Neural cell (in vitro differentiated cells): ENCODE results near the gene CLDN7. TPM values are rescaled to one million over a fixed set of nuclear protein-coding genes. Genes with fewer than 3 reads are reported as not detected.

ENCODE experiments used
- H2AFZ ChIP-seq: fragments of 200-600, 300-800 bp; sonication (generic), shearing (Covaris generic); 2 replicates; pipeline ENCODE4 v1.6.0; 2014; ENCODE audit warnings: low read depth, mild to moderate bottlenecking, antibody characterized with exemption, low read length, moderate library complexity
- H3F3A ChIP-seq: fragments of 200-600 bp; shearing (Covaris generic); 2 replicates; pipeline ENCODE4 v1.6.1; 2016; ENCODE audit warnings: mild to moderate bottlenecking, moderate library complexity, mixed read lengths, antibody characterized with exemption, low read length; ENCODE audit not compliant: insufficient read depth, poor library complexity, severe bottlenecking
- H3K27ac ChIP-seq: fragments of 200-600, 300-800 bp; sonication (generic), shearing (Covaris generic); 2 replicates; pipeline ENCODE4 v1.5.1; 2014; ENCODE audit warnings: mild to moderate bottlenecking, low read length, moderate library complexity
- H3K27me3 ChIP-seq: fragments of 300-800, 200-600 bp; sonication (generic), shearing (Covaris generic); 2 replicates; pipeline ENCODE4 v1.6.0; 2014; ENCODE audit warnings: mild to moderate bottlenecking, low read depth, low read length, moderate library complexity; ENCODE audit not compliant: insufficient read depth
- H3K36me3 ChIP-seq: fragments of 300-800, 200-600 bp; sonication (generic), shearing (Covaris generic); 2 replicates; pipeline ENCODE4 v1.5.1; 2014; ENCODE audit warnings: mild to moderate bottlenecking, antibody characterized with exemption, low read length, moderate library complexity; ENCODE audit not compliant: insufficient read depth
- H3K4me2 ChIP-seq: fragments of 300-800, 200-600 bp; sonication (generic), shearing (Covaris generic); 2 replicates; pipeline ENCODE4 v1.6.0; 2014; ENCODE audit warnings: mild to moderate bottlenecking, low read length
- H3K4me3 ChIP-seq: fragments of 300-800, 200-600 bp; sonication (generic), shearing (Covaris generic); 2 replicates; pipeline ENCODE4 v1.5.1; 2014; ENCODE audit warnings: mild to moderate bottlenecking, low read length, moderate library complexity
- H3K79me2 ChIP-seq: fragments of 200-600 bp; shearing (Covaris generic); replicated peaks from 2 replicates; pipeline ENCODE4 v1.6.0; 2014; ENCODE audit warnings: mild to moderate bottlenecking, low read length, moderate library complexity; ENCODE audit not compliant: insufficient read depth
- H3K9ac ChIP-seq: fragments of 300-800, 200-600 bp; sonication (generic), shearing (Covaris generic); 2 replicates; pipeline ENCODE4 v1.6.1; 2016; ENCODE audit warnings: mild to moderate bottlenecking, low read length, mixed read lengths
- H3K9me2 ChIP-seq: fragments of 200-600 bp; shearing (Covaris generic); 2 replicates; pipeline ENCODE4 v1.6.1; 2016; ENCODE audit warnings: mild to moderate bottlenecking, low read length, mixed read lengths; ENCODE audit not compliant: insufficient read depth
- H3K9me3 ChIP-seq: fragments of 200-600, 300-800 bp; sonication (generic), shearing (Covaris generic); 2 replicates; pipeline ENCODE4 v1.6.1; 2016; ENCODE audit warnings: mild to moderate bottlenecking, mixed run types, low read length, moderate library complexity, mixed read lengths
- H4K20me1 ChIP-seq: fragments of 200-600 bp; shearing (Covaris generic); 2 replicates; pipeline ENCODE4 v1.6.1; 2016; ENCODE audit warnings: mild to moderate bottlenecking, mixed run types; ENCODE audit not compliant: insufficient read depth
- EP300 ChIP-seq: fragments of 450-650 bp; conservative IDR thresholded peaks from 2 replicates; pipeline ENCODE4 v1.6.1; 2014; ENCODE audit warnings: antibody characterized with exemption, mild to moderate bottlenecking, moderate library complexity; ENCODE audit not compliant: poor library complexity, severe bottlenecking
- EZH2 ChIP-seq: fragments of 200-600, 300-800 bp; shearing (Covaris generic), sonication (generic); IDR thresholded peaks from 2 replicates; pipeline ENCODE4 v1.6.1; 2014; ENCODE audit warnings: antibody characterized with exemption, low read length, borderline replicate concordance, mild to moderate bottlenecking; ENCODE audit not compliant: insufficient read depth, poor library complexity, severe bottlenecking
- MXI1 ChIP-seq: fragments of 450-650 bp; conservative IDR thresholded peaks from 2 replicates; pipeline ENCODE4 v1.6.1; 2014; ENCODE audit warnings: antibody characterized with exemption, mild to moderate bottlenecking; ENCODE audit not compliant: poor library complexity, severe bottlenecking
- POLR2AphosphoS5 ChIP-seq: IDR thresholded peaks from 2 replicates; pipeline ENCODE4 v1.6.1; 2012
- RAD21 ChIP-seq: fragments of 450-650 bp; conservative IDR thresholded peaks from 2 replicates; pipeline ENCODE4 v1.6.1; 2014; ENCODE audit warnings: antibody characterized with exemption, mild to moderate bottlenecking, moderate library complexity
- REST ChIP-seq: IDR thresholded peaks from 2 replicates; pipeline ENCODE4 v1.6.1; 2012; ENCODE audit warnings: borderline replicate concordance
- SMC3 ChIP-seq: fragments of 450-650 bp; conservative IDR thresholded peaks from 2 replicates; pipeline ENCODE4 v1.6.1; 2014; ENCODE audit warnings: antibody characterized with exemption, mild to moderate bottlenecking, moderate library complexity; ENCODE audit not compliant: poor library complexity
- TAF1 ChIP-seq: IDR thresholded peaks from 2 replicates; pipeline ENCODE4 v1.6.1; 2012; ENCODE audit warnings: low read depth
- polyA plus RNA-seq: library from polyadenylated mRNA; depleted of rRNA; stranded (reverse); fragments of >200 nt; gene quantifications from 2 replicates; pipeline ENCODE4 v1.2.3, GENCODE V29; 2014
- TF ChIP-seq, protein P1 (sequence below): fragments of 450-650 bp; IDR thresholded peaks from 2 replicates; pipeline ENCODE4 v1.5.1; 2014; ENCODE audit warnings: antibody characterized with exemption, mild to moderate bottlenecking, moderate library complexity; ENCODE audit not compliant: poor library complexity, severe bottlenecking

The CLDN7 gene
- polyA plus RNA-seq, 1 donor from 2014 or later: 0.27 TPM

DNA sequence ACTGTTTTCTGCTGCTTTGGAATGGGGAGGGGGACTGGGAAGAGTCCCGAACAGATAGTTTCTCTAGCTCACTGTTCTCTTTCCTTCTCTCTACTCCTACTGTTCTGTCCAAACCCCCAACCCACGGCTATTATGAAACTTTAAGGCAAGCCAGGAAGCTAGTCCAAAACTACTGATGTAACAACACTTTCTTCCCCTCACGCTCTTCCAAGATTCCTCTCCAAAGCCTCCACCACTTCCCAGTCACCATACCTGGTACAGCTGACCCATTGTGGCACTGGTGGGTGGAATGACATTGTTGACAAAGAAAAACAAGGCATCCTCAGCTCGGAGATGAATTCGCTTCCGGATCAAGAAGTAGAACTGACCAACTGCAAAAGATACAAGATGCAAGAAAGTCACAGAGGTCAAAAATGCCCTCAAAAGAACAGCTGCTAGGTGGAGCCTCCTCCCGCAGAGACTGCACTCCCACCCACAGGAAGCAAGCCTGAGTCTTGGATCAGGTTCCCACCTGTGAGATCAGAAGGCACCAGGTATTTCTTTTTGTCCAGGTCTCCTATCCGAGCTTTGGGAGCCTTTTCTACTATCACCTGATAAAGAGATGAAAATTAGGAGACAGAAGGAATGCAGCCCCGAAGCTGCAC is 21.1 kb downstream of the CLDN7 start:
- H3K79me2 ChIP-seq: peaks cover 51% of the 10 kb centered on the region
- H3K27me3 ChIP-seq: no peaks in the 10 kb centered on the region
- H3K9me2 ChIP-seq: no peaks in the 10 kb centered on the region
- H4K20me1 ChIP-seq: no peaks in the 10 kb centered on the region
- H2AFZ ChIP-seq: no peak overlapping the region
- no peaks in the 10 kb centered on the region for H3K9me3 ChIP-seq
- peak overlapping the region; percentile 99 for H3K9ac ChIP-seq
- H3K4me2 ChIP-seq: peak overlapping the region; percentile 99
- H3K27ac ChIP-seq: peak overlapping the region; percentile 99
- no peaks in the 10 kb centered on the region for H3K36me3 ChIP-seq
- peaks cover 3% of the 10 kb centered on the region for H3F3A ChIP-seq
- TF ChIP-seq EZH2 (no peak), REST (no peak), SMC3 (no peak), RAD21 (no peak), POLR2AphosphoS5 (no peak), EP300 (no peak), MXI1 (no peak), TAF1 (no peak)
- TF ChIP-seq, protein P1, sequence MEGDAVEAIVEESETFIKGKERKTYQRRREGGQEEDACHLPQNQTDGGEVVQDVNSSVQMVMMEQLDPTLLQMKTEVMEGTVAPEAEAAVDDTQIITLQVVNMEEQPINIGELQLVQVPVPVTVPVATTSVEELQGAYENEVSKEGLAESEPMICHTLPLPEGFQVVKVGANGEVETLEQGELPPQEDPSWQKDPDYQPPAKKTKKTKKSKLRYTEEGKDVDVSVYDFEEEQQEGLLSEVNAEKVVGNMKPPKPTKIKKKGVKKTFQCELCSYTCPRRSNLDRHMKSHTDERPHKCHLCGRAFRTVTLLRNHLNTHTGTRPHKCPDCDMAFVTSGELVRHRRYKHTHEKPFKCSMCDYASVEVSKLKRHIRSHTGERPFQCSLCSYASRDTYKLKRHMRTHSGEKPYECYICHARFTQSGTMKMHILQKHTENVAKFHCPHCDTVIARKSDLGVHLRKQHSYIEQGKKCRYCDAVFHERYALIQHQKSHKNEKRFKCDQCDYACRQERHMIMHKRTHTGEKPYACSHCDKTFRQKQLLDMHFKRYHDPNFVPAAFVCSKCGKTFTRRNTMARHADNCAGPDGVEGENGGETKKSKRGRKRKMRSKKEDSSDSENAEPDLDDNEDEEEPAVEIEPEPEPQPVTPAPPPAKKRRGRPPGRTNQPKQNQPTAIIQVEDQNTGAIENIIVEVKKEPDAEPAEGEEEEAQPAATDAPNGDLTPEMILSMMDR: no peak
- H3K4me3 ChIP-seq: peak overlapping the region; percentile 75

GRCh38 chr17:7240375-7240774 is 21.9 kb downstream of the CLDN7 start:
- no peak overlapping the region for H2AFZ ChIP-seq
- TF ChIP-seq POLR2AphosphoS5 (no peak), EP300 (no peak), SMC3 (no peak)
- H3K9ac ChIP-seq: peak overlapping the region; percentile 99

More at GRCh38 chr17:7240375-7240774, 21.9 kb downstream of the CLDN7 start:
- no peaks in the 10 kb centered on the region for H3K27me3 ChIP-seq
- H3F3A ChIP-seq: peaks cover 3% of the 10 kb centered on the region
- peak overlapping the region; percentile 99 for H3K27ac ChIP-seq
- H3K9me2 ChIP-seq: no peaks in the 10 kb centered on the region
- H3K79me2 ChIP-seq: peaks cover 59% of the 10 kb centered on the region
- H3K4me3 ChIP-seq: peak overlapping the region; percentile 75
- H3K4me2 ChIP-seq: peak overlapping the region; percentile 99
- no peaks in the 10 kb centered on the region for H3K9me3 ChIP-seq
- H4K20me1 ChIP-seq: no peaks in the 10 kb centered on the region
- no peaks in the 10 kb centered on the region for H3K36me3 ChIP-seq
